Measurements from ENCODE around the gene PTPRE.

- no peak for TF ChIP-seq CTCF (IDR thresholded peaks at IDR 0.05; ENCODE audit: insufficient read depth, low read length)
- no peak for TF ChIP-seq POLR2AphosphoS5 (IDR thresholded peaks at IDR 0.05; ENCODE audit: low read depth)
- no peak for TF ChIP-seq REST (IDR thresholded peaks at IDR 0.05; ENCODE audit: insufficient replicate concordance, low read depth)
Measured at GRCh38 chr10:128043259-128044045, 136.5 kb downstream of the PTPRE start.

Measured in HL-60 (cell line).